Activated naive CD8-positive, alpha-beta T cell treated with anti-CD3 and anti-CD28 coated beads, Interleukin-2, amount 10 ng/mL, durations not matched to agents 7 days and 5 days (primary cell): Measurements from ENCODE around the gene CXXC1. TPM values are rescaled to one million over a fixed set of nuclear protein-coding genes. Genes with fewer than 3 reads are reported as not detected.

Experiments
- ATAC-seq: fragments of 150-1000 bp; cut with Tn5 transposase; one replicate; pipeline ENCODE4 v1.10.0; 2021; ENCODE audit warnings: low read depth, moderate library complexity
- POLR2A ChIA-PET: fragments of 350-600 bp; sonication (Branson Sonifier 250); formaldehyde crosslinking; loops from one replicate; lab custom pipeline; 2021; ENCODE audit warnings: antibody characterized with exemption; lab: Charles Lee
- DNase-seq: peaks from one replicate; pipeline ENCODE4 v3.0.0; 2021
- H3K27ac Mint-ChIP-seq: one replicate; pipeline ENCODE4 v1.8.0; 2022; ENCODE audit warnings: mild to moderate bottlenecking, mixed read lengths
- H3K27me3 Mint-ChIP-seq: one replicate; pipeline ENCODE4 v1.8.0; 2022; ENCODE audit warnings: mild to moderate bottlenecking, moderate library complexity, mixed read lengths
- H3K36me3 Mint-ChIP-seq: one replicate; pipeline ENCODE4 v1.8.0; 2021; ENCODE audit warnings: mild to moderate bottlenecking, mixed read lengths
- H3K4me1 Mint-ChIP-seq: one replicate; pipeline ENCODE4 v1.8.0; 2021; ENCODE audit warnings: mixed read lengths
- H3K4me3 Mint-ChIP-seq: one replicate; pipeline ENCODE4 v1.8.0; 2022; ENCODE audit warnings: mild to moderate bottlenecking, moderate library complexity, mixed read lengths
- H3K9me3 Mint-ChIP-seq: one replicate; pipeline ENCODE4 v1.8.0; 2021; ENCODE audit warnings: mixed read lengths
- total RNA-seq, 2 experiments: library from RNA; stranded (reverse); gene quantifications; one replicate each; pipeline ENCODE4 v1.2.3, GENCODE V29; 2021

CXXC1 gene
- total RNA-seq, 2 experiments from 2014 or later = 155 to 160 TPM

- H3K4me1 Mint-ChIP-seq = peaks cover 22% of the 10 kb centered on the region
- H3K36me3 Mint-ChIP-seq = peaks cover 42% of the 10 kb centered on the region
- no peaks in the 10 kb centered on the region for H3K27me3 Mint-ChIP-seq
- no peaks in the 10 kb centered on the region for H3K9me3 Mint-ChIP-seq
- no peak overlapping the region for H3K4me3 Mint-ChIP-seq
- DNase-seq (no peak), ATAC-seq (no peak)
- POLR2A ChIA-PET = no interaction called here
- H3K27ac Mint-ChIP-seq = no peak overlapping the region
These were observed 9.6 kb downstream of the CXXC1 start for GRCh38 chr18:50277942-50278341.

GRCh38 chr18:50276452-50276851 is 11.0 kb downstream of the CXXC1 start:
- H3K36me3 Mint-ChIP-seq = peaks cover 39% of the 10 kb centered on the region
- H3K9me3 Mint-ChIP-seq = no peaks in the 10 kb centered on the region
- H3K27me3 Mint-ChIP-seq = no peaks in the 10 kb centered on the region
- peaks cover 20% of the 10 kb centered on the region for H3K4me1 Mint-ChIP-seq
- POLR2A ChIA-PET = no interaction called here
- DNase-seq (no peak), ATAC-seq (no peak)
- no peak overlapping the region for H3K27ac Mint-ChIP-seq
- H3K4me3 Mint-ChIP-seq = no peak overlapping the region

DNA sequence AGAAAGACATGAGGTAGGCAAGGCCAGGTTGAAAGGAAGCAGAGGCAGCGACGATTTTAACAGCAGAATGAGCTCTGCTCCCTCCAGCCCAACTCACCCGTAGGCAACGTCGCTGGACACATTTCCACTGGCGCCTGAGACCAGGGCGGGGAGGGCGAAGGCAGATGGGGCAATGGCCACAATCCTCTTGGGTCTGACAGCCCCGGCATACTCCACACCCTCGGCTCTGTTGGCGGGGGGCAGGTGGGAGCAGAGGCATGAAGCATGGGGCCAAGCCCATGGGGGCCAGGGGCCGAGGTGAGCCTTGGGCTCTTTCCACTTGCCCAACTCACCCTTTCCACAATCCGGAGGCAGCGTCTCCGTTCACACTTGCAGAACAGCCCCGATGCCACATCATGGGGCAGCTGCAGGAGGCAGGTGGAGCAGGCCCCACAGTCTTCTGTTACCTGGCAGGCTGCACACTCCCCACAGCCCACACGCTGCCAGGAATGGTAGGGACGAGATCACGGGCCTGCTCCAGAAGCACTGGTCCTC is 11.9 kb downstream of the CXXC1 start:
- no peaks in the 10 kb centered on the region for H3K9me3 Mint-ChIP-seq
- peaks cover 39% of the 10 kb centered on the region for H3K36me3 Mint-ChIP-seq
- H3K27ac Mint-ChIP-seq = no peak overlapping the region

DNA sequence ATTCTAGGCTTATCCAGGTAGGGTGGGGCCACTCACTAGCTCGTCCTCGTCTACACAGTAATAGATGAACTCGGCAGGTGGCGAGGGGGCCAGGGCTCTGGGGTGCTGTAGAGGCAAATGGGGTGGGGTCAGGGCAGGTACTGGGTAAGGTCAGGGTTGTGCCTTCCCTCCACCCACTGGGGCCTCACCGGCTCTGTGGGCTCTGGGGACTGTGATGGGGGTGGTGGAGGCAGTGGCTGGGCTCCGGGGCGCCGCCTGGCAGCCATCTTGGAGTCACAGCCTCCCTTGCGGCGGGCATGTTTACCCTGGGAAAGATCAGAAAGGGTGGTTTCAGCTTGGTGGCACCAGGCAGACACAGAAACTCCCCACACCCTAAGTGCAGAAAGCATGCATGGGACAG is 12.6 kb downstream of the CXXC1 start:
- POLR2A ChIA-PET = no interaction called here
- Mint-ChIP-seq H3K36me3 (peaks cover 35% of the 10 kb centered on the region), H3K4me3 (no peak overlapping the region), H3K9me3 (no peaks in the 10 kb centered on the region), H3K27ac (no peak overlapping the region), H3K27me3 (no peaks in the 10 kb centered on the region), H3K4me1 (peaks cover 12% of the 10 kb centered on the region)
- no peak for ATAC-seq
- no peak for DNase-seq

More for the DNA sequence above, 11.9 kb downstream of the CXXC1 start:
- no peak overlapping the region for H3K4me3 Mint-ChIP-seq
- H3K27me3 Mint-ChIP-seq = no peaks in the 10 kb centered on the region
- H3K4me1 Mint-ChIP-seq = peaks cover 17% of the 10 kb centered on the region
- DNase-seq (no peak), ATAC-seq (no peak)
- POLR2A ChIA-PET = no interaction called here

DNA sequence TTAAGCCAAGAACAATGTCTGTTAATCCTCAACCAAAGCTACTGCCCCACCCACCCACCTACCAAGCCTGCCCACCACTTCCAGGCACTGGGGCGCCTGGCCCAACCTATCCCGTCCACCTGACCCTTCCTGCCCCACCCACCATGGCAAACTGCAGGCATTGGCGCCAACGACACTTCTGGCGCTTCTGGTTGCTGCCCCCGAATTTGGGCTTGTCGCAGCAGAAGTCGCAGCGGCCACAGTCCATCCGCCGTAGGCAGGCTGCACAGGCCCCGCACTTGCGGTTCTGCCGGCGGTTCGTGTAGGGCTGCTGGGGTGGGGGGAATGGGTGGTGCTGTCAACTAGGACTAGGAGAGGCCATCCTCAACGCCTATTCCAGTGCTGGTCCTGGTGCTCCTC is 13.4 kb downstream of the CXXC1 start:
- Mint-ChIP-seq H3K9me3 (no peaks in the 10 kb centered on the region), H3K27me3 (no peaks in the 10 kb centered on the region), H3K36me3 (peaks cover 35% of the 10 kb centered on the region), H3K4me3 (no peak overlapping the region), H3K4me1 (peaks cover 6% of the 10 kb centered on the region), H3K27ac (no peak overlapping the region)
- DNase-seq = no peak
- no peak for ATAC-seq
- POLR2A ChIA-PET = no interaction called here

DNA sequence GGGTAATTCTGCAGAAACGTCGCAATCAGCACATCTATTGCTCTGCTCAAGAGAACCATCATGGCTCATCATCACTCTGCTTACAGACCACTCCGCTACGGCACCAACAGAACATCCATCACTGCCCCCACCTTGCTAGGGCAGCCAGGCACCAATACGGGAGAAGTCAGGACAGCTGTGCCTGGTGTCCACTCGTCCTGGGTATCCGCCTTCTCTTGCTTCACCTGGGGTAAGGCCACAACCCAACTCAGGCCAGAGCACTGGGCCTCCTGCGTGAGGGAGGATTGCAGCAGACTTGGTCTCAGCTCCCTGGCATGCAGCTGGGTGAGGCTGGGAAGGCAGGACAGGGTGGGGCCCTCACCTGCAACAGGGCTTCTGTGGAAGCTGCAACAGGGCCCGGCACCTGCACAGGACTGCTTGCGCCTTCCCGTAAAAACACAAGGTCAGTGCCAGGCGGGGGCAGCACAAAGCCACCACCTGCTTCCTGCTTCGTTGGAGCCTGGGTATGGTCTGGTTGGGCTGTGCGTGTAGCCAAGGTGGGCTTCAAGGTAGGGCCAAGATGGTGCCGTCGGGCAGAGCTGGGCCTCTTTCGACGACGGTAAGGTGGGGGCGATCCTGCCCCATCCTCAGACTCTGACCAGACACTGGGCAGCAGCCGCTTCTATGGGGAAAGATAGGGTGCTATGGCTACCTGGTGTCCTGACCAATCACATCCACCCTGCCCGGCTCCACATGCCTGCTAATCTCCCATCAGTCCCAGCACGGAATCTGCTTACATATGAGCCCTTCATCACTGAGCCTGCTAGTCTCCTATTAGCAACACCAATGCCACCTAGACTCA is 14.1 kb downstream of the CXXC1 start:
- H3K4me1 Mint-ChIP-seq = peaks cover 5% of the 10 kb centered on the region
- H3K9me3 Mint-ChIP-seq = no peaks in the 10 kb centered on the region
- H3K27me3 Mint-ChIP-seq = no peaks in the 10 kb centered on the region
- no peak overlapping the region for H3K4me3 Mint-ChIP-seq
- POLR2A ChIA-PET = no interaction called here
- H3K36me3 Mint-ChIP-seq = peaks cover 35% of the 10 kb centered on the region
- DNase-seq = no peak
- H3K27ac Mint-ChIP-seq = no peak overlapping the region
- ATAC-seq = no peak

GRCh38 chr18:50272568-50272967 is 14.9 kb downstream of the CXXC1 start:
- no peak for ATAC-seq
- Mint-ChIP-seq H3K27ac (no peak overlapping the region), H3K4me3 (no peak overlapping the region), H3K9me3 (no peaks in the 10 kb centered on the region), H3K36me3 (peaks cover 35% of the 10 kb centered on the region), H3K27me3 (no peaks in the 10 kb centered on the region), H3K4me1 (peaks cover 3% of the 10 kb centered on the region)
- no peak for DNase-seq
- POLR2A ChIA-PET = interaction anchor here (2.4 kb wide), 1 partner anchor 8 kb away, joined by 10 read pairs; the partner anchor contains the start of gene MBD1

- DNase-seq (peak; percentile 87), ATAC-seq (peak; percentile 82)
- Mint-ChIP-seq H3K36me3 (peaks cover 9% of the 10 kb centered on the region), H3K4me1 (peaks cover 11% of the 10 kb centered on the region), H3K4me3 (peak overlapping the region; percentile 77), H3K27ac (peak overlapping the region; percentile 31), H3K9me3 (no peaks in the 10 kb centered on the region), H3K27me3 (peaks cover 4% of the 10 kb centered on the region)
- POLR2A ChIA-PET = interaction anchor here (2.9 kb wide), 1 partner anchor 13 kb away, joined by 17 read pairs; the partner anchor contains the start of gene MBD1
These were observed 19.3 kb downstream of the CXXC1 start for GRCh38 chr18:50268022-50268747.

GRCh38 chr18:50266248-50266704 is 21.2 kb downstream of the CXXC1 start, which contains the start of gene CFAP53:
Gene CFAP53 (minus strand): TSS chr18:50266495. CDS start chr18:50266404, 91 bp downstream.
- peaks cover 3% of the 10 kb centered on the region for H3K36me3 Mint-ChIP-seq
- no peaks in the 10 kb centered on the region for H3K9me3 Mint-ChIP-seq
- H3K4me1 Mint-ChIP-seq = peaks cover 11% of the 10 kb centered on the region
- peak within 1 kb of the TSS; percentile 54 for H3K27ac Mint-ChIP-seq
- H3K4me3 Mint-ChIP-seq = peak within 1 kb of the TSS; percentile 81
- H3K27me3 Mint-ChIP-seq = peaks cover 6% of the 10 kb centered on the region
- POLR2A ChIA-PET = interaction anchor here (0.7 to 1.6 kb wide), 5 partner anchors 13 to 779 kb away, joined by 3 to 8 read pairs (median 3); partner anchors contain the start of genes C18orf32, MBD1 and SKA1
- DNase-seq (peak; percentile 88), ATAC-seq (peak; percentile 87)

- no peaks in the 10 kb centered on the region for H3K36me3 Mint-ChIP-seq
- ATAC-seq (no peak), DNase-seq (no peak)
- H3K4me3 Mint-ChIP-seq = no peak overlapping the region
- peaks cover 9% of the 10 kb centered on the region for H3K27me3 Mint-ChIP-seq
- no peak overlapping the region for H3K27ac Mint-ChIP-seq
- no peaks in the 10 kb centered on the region for H3K9me3 Mint-ChIP-seq
- POLR2A ChIA-PET = no interaction called here
- H3K4me1 Mint-ChIP-seq = peaks cover 8% of the 10 kb centered on the region
These were observed 24.5 kb downstream of the CXXC1 start for GRCh38 chr18:50262977-50263376.

DNA sequence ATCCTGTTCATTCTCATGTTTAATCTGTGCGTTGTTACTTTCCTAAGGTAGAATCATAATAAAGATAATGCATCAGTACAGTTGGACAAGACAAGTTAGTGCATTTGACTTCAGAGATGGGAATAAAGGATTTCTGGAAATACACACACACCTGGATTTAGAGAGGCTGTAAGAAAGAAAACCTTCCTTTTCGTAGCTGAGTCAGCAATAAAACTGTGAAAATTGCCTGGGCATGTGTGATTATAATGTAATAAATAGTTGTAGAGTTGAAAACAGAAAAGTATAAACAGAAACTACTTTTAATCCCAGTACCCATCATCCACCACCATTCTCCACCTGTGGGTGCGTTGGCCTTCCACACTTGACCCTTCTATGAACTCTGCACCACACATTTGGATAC is 36.6 kb downstream of the CXXC1 start:
- ATAC-seq (no peak), DNase-seq (no peak)
- Mint-ChIP-seq H3K9me3 (no peaks in the 10 kb centered on the region), H3K27me3 (peaks cover 4% of the 10 kb centered on the region), H3K4me3 (no peak overlapping the region), H3K27ac (no peak overlapping the region), H3K36me3 (no peaks in the 10 kb centered on the region), H3K4me1 (no peaks in the 10 kb centered on the region)
- POLR2A ChIA-PET = no interaction called here

DNA sequence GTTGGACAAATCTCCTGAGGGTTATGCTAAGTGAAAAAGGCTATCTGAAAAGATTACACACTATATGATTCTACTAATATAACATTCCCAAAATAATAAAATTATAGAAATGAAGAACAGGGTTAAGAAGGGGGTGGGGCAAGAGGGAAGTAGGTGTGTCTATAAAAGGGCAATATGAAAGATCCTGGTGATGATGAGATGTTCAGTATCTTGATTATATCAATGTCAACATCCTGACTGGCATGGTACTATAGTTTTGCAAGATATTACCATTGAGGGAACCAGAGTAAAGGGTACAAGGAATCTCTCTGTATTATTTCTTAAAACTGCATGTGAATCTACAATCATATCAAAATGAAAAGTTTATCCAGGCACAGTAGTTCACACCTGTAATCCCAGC is 37.9 kb downstream of the CXXC1 start:
- POLR2A ChIA-PET = interaction anchor here (0.7 kb wide), 1 partner anchor 302 kb away, joined by 4 read pairs; no protein-coding TSS in a partner anchor
- Mint-ChIP-seq H3K9me3 (no peaks in the 10 kb centered on the region), H3K36me3 (no peaks in the 10 kb centered on the region), H3K4me1 (no peaks in the 10 kb centered on the region), H3K4me3 (no peak overlapping the region), H3K27me3 (peaks cover 4% of the 10 kb centered on the region), H3K27ac (no peak overlapping the region)
- DNase-seq (no peak), ATAC-seq (no peak)

- no peaks in the 10 kb centered on the region for H3K9me3 Mint-ChIP-seq
- ATAC-seq (no peak), DNase-seq (no peak)
- H3K27ac Mint-ChIP-seq = no peak overlapping the region
- no peaks in the 10 kb centered on the region for H3K4me1 Mint-ChIP-seq
- H3K36me3 Mint-ChIP-seq = no peaks in the 10 kb centered on the region
- H3K4me3 Mint-ChIP-seq = no peak overlapping the region
- POLR2A ChIA-PET = no interaction called here
- peaks cover 4% of the 10 kb centered on the region for H3K27me3 Mint-ChIP-seq
These were observed 39.9 kb downstream of the CXXC1 start for GRCh38 chr18:50247561-50247960.
